22Rv1 (cell line): Measurements from ENCODE around the gene RSRC1.
"Not testable (repeated sequence)": the region's sequence is repeated elsewhere in the genome, so short reads cannot be mapped to it uniquely, and the experiment has no call there.

Experiments used
- H3K27ac ChIP-seq: fragments of 450-650 bp; 2 replicates; pipeline ENCODE4 v1.5.1; 2017
- CTCF ChIP-seq: fragments of 450-650 bp; IDR thresholded peaks from 2 replicates; pipeline ENCODE4 v1.5.1; 2017; ENCODE audit warnings: mild to moderate bottlenecking
- ZFX ChIP-seq: fragments of 450-650 bp; IDR thresholded peaks from 2 replicates; pipeline ENCODE4 v1.6.1; 2017; ENCODE audit warnings: antibody characterized with exemption, borderline replicate concordance

RSRC1 gene

GRCh38 chr3:158492685-158493084, 382.8 kb downstream of the RSRC1 start:
- no peak overlapping the region for H3K27ac ChIP-seq
- TF ChIP-seq ZFX = no peak
- TF ChIP-seq CTCF = no peak

GRCh38 chr3:158493931-158494330, 384.0 kb downstream of the RSRC1 start:
- H3K27ac ChIP-seq = no peak overlapping the region
- no peak for TF ChIP-seq CTCF
- TF ChIP-seq ZFX = no peak

- no peak for TF ChIP-seq CTCF
- TF ChIP-seq ZFX = no peak
- H3K27ac ChIP-seq = no peak overlapping the region
Measured at GRCh38 chr3:158494673-158495072, 384.8 kb downstream of the RSRC1 start.

GRCh38 chr3:158495398-158495902, 385.6 kb downstream of the RSRC1 start:
- not testable (repeated sequence) for H3K27ac ChIP-seq

GRCh38 chr3:158505117-158505516, 395.2 kb downstream of the RSRC1 start:
- no peak for TF ChIP-seq CTCF
- TF ChIP-seq ZFX = no peak
- H3K27ac ChIP-seq = no peak overlapping the region

- H3K27ac ChIP-seq = no peak overlapping the region
- no peak for TF ChIP-seq ZFX
- TF ChIP-seq CTCF = no peak
Measured at GRCh38 chr3:158506456-158506855, 396.6 kb downstream of the RSRC1 start.

- TF ChIP-seq ZFX (no peak), CTCF (no peak)
- no peak overlapping the region for H3K27ac ChIP-seq
Measured at GRCh38 chr3:158508481-158508880, 398.6 kb downstream of the RSRC1 start.

GRCh38 chr3:158509891-158510290, 400.0 kb downstream of the RSRC1 start:
- no peak overlapping the region for H3K27ac ChIP-seq
- TF ChIP-seq CTCF (no peak), ZFX (no peak)

GRCh38 chr3:158516729-158517128, 406.8 kb downstream of the RSRC1 start:
- not testable (repeated sequence) for H3K27ac ChIP-seq
